H1 (cell line): ENCODE measurements around the gene GPX7. TPM values are rescaled to one million over a fixed set of nuclear protein-coding genes. Genes with fewer than 3 reads are reported as not detected.

Experiments used
- CTCF ChIA-PET: fragments of 300-600 bp; sonication (Branson Sonifier 250); formaldehyde crosslinking; loops from one replicate; lab custom pipeline; 2021; ENCODE audit not compliant: partially characterized antibody; lab: Charles Lee
- POLR2A ChIA-PET: fragments of 300-600 bp; sonication (Branson Sonifier 250); formaldehyde crosslinking; loops from one replicate; lab custom pipeline; 2021; ENCODE audit warnings: inconsistent platforms; ENCODE audit not compliant: partially characterized antibody; lab: Charles Lee
- DNase-seq, 2 experiments: peaks; one replicate each; pipeline versions ENCODE4 v3.0.0 to v3.0.0-alpha.2; 2010 to 2022; ENCODE audit warnings: low spot score in 2 of 2, low read depth in 1 of 2, mixed read lengths in 1 of 2
- FAIRE-seq: peaks from 2 replicates; lab custom pipeline; 2011; peaks lifted over from hg19 to GRCh38; lab: Jason Lieb, UNC
- H2AFZ ChIP-seq: 2 replicates; pipeline ENCODE4 v1.8.1; 2012; ENCODE audit warnings: low read length, inconsistent platforms
- H2AK5ac ChIP-seq: 2 replicates; pipeline ENCODE4 v1.6.1; 2013; ENCODE audit warnings: low read depth, low read length
- H2BK120ac ChIP-seq: replicated peaks from 2 replicates; pipeline ENCODE3; 2013; ENCODE audit warnings: low read depth, low read length, inconsistent platforms
- H2BK12ac ChIP-seq: 2 replicates; pipeline ENCODE4 v1.6.1; 2013; ENCODE audit warnings: low read depth, low read length
- H2BK15ac ChIP-seq: 2 replicates; pipeline ENCODE4 v1.6.1; 2013; ENCODE audit warnings: low read length
- H2BK20ac ChIP-seq: 2 replicates; pipeline ENCODE4 v1.6.1; 2013; ENCODE audit warnings: low read length
- H2BK5ac ChIP-seq: 2 replicates; pipeline ENCODE4 v1.6.1; 2013; ENCODE audit warnings: low read depth, low read length
- H3K14ac ChIP-seq: 2 replicates; pipeline ENCODE4 v1.6.1; 2013; ENCODE audit warnings: inconsistent platforms; ENCODE audit not compliant: insufficient read length
- H3K18ac ChIP-seq: 2 replicates; pipeline ENCODE4 v1.6.1; 2013; ENCODE audit warnings: low read length; ENCODE audit errors: extremely low read depth
- H3K23ac ChIP-seq: 2 replicates; pipeline ENCODE4 v1.6.1; 2013; ENCODE audit warnings: inconsistent platforms; ENCODE audit not compliant: insufficient read length
- H3K23me2 ChIP-seq: 2 replicates; pipeline ENCODE4 v1.6.1; 2013; ENCODE audit warnings: low read depth, low read length
- H3K27ac ChIP-seq: 2 replicates; pipeline ENCODE4 v1.6.1; 2011; ENCODE audit warnings: low read depth, low read length, inconsistent platforms
- H3K27me3 ChIP-seq, 4 experiments: replicated peaks in 1 of 4; 1 replicate in 1 of 4; 2 replicates in 3 of 4; pipeline versions ENCODE4 v1.6.1 to v1.8.1; 2011 to 2013; ENCODE audit warnings: low read length in 3 of 4, mild to moderate bottlenecking in 3 of 4, inconsistent platforms in 2 of 4, mixed read lengths in 2 of 4, moderate library complexity in 1 of 4; ENCODE audit not compliant: control insufficient read depth in 3 of 4, insufficient read depth in 3 of 4; ENCODE audit errors: extremely low read depth in 1 of 4
- H3K36me3 ChIP-seq, 4 experiments: 2 replicates each; pipeline versions ENCODE4 v1.6.1 to v1.8.1; 2011 to 2013; ENCODE audit warnings: mild to moderate bottlenecking in 4 of 4, low read length in 3 of 4, moderate library complexity in 2 of 4, control low read depth in 1 of 4, inconsistent platforms in 1 of 4; ENCODE audit not compliant: insufficient read depth in 4 of 4, control insufficient read depth in 2 of 4
- H3K4ac ChIP-seq: replicated peaks from 2 replicates; pipeline ENCODE3; 2013; ENCODE audit warnings: low read length, low read depth, mixed read lengths, inconsistent platforms; ENCODE audit not compliant: insufficient read length
- H3K4me1 ChIP-seq, 4 experiments: replicated peaks in 1 of 4; 1 replicate in 1 of 4; 2 replicates in 3 of 4; pipeline versions ENCODE4 v1.6.1 to v1.8.1; 2011 to 2013; ENCODE audit warnings: low read length in 3 of 4, inconsistent platforms in 2 of 4, mixed read lengths in 1 of 4; ENCODE audit not compliant: insufficient read depth in 4 of 4, control insufficient read depth in 3 of 4
- H3K4me2 ChIP-seq, 2 experiments: 2 replicates each; pipeline versions ENCODE4 v1.6.1 to v1.8.1; 2011 to 2013; ENCODE audit warnings: low read depth in 2 of 2, low read length in 2 of 2, control low read depth in 1 of 2, inconsistent platforms in 1 of 2, mild to moderate bottlenecking in 1 of 2; ENCODE audit not compliant: insufficient read depth in 1 of 2
- H3K4me3 ChIP-seq, 4 experiments: fragments of 200-600, 300-600 bp in 1 of 4; sonication (generic), shearing (Covaris generic), sonication (Bioruptor Twin) in 1 of 4; 2 replicates each; pipeline versions ENCODE4 v1.5.1 to v1.8.1; 2011 to 2016; ENCODE audit warnings: low read length in 4 of 4, low read depth in 3 of 4, control low read depth in 2 of 4, inconsistent platforms in 2 of 4, mild to moderate bottlenecking in 2 of 4, mixed read lengths in 1 of 4, moderate library complexity in 1 of 4; ENCODE audit not compliant: insufficient read depth in 2 of 4; ENCODE audit errors: extremely low read depth in 1 of 4
- H3K56ac ChIP-seq: replicated peaks from 2 replicates; pipeline ENCODE3; 2013; ENCODE audit warnings: low read depth, mild to moderate bottlenecking, mixed read lengths, low read length, inconsistent platforms; ENCODE audit not compliant: insufficient read length
- H3K79me1 ChIP-seq: 2 replicates; pipeline ENCODE4 v1.6.1; 2013; ENCODE audit warnings: low read depth, low read length, control low read depth
- H3K79me2 ChIP-seq, 2 experiments: 2 replicates each; pipeline versions ENCODE4 v1.6.1 to v1.8.1; 2012 to 2013; ENCODE audit warnings: low read length in 2 of 2, mild to moderate bottlenecking in 2 of 2, inconsistent platforms in 1 of 2; ENCODE audit not compliant: insufficient read depth in 2 of 2, control insufficient read depth in 1 of 2
- H3K9ac ChIP-seq, 4 experiments: replicated peaks in 1 of 4; 1 replicate in 1 of 4; 2 replicates in 3 of 4; pipeline versions ENCODE4 v1.6.1 to v1.8.1; 2011 to 2013; ENCODE audit warnings: low read depth in 3 of 4, low read length in 3 of 4, control low read depth in 2 of 4, mild to moderate bottlenecking in 2 of 4, moderate library complexity in 2 of 4, inconsistent platforms in 1 of 4; ENCODE audit errors: extremely low read depth in 1 of 4
- H3K9me3 ChIP-seq, 2 experiments: 2 replicates each; pipeline versions ENCODE4 v1.6.1 to v1.8.1; 2012 to 2013; ENCODE audit warnings: mild to moderate bottlenecking in 2 of 2, moderate library complexity in 2 of 2, control low read depth in 1 of 2, inconsistent platforms in 1 of 2, low read depth in 1 of 2, low read length in 1 of 2, mixed read lengths in 1 of 2; ENCODE audit not compliant: insufficient read depth in 2 of 2
- H4K20me1 ChIP-seq, 2 experiments: replicated peaks in 1 of 2; 2 replicates each; pipeline versions ENCODE3 to v1.8.1; 2011 to 2013; ENCODE audit warnings: inconsistent platforms in 2 of 2, low read length in 2 of 2, mild to moderate bottlenecking in 1 of 2; ENCODE audit not compliant: insufficient read depth in 2 of 2, control insufficient read depth in 1 of 2
- H4K5ac ChIP-seq: 2 replicates; pipeline ENCODE4 v1.6.1; 2013; ENCODE audit warnings: low read length, low read depth, mixed read lengths, inconsistent platforms; ENCODE audit not compliant: insufficient read length
- H4K8ac ChIP-seq: 2 replicates; pipeline ENCODE4 v1.8.0; 2013; ENCODE audit warnings: mild to moderate bottlenecking, moderate library complexity, low read length, inconsistent platforms; ENCODE audit not compliant: insufficient read depth; ENCODE audit errors: extremely low read depth
- H4K91ac ChIP-seq: replicated peaks from 2 replicates; pipeline ENCODE3; 2013; ENCODE audit warnings: low read length, mixed read lengths, inconsistent platforms; ENCODE audit not compliant: insufficient read length
- CBX5 ChIP-seq: fragments of 300-800, 300-1000 bp; sonication (generic); IDR thresholded peaks from 2 replicates; pipeline ENCODE4 v1.7.1; 2016; ENCODE audit warnings: antibody characterized with exemption, low read length, low read depth
- CHD2 ChIP-seq: IDR thresholded peaks from 2 replicates; pipeline ENCODE4 v1.6.1; 2012; ENCODE audit warnings: low read length, improper control_type of control experiment
- EGR1 ChIP-seq: IDR thresholded peaks from 2 replicates; pipeline ENCODE4 v1.6.1; 2011; ENCODE audit warnings: low read depth, low read length, borderline replicate concordance
- FOSL1 ChIP-seq: IDR thresholded peaks from 2 replicates; pipeline ENCODE4 v1.6.1; 2011; ENCODE audit warnings: mild to moderate bottlenecking, low read depth, low read length, moderate library complexity; ENCODE audit not compliant: insufficient read depth
- MAFK ChIP-seq: IDR thresholded peaks from 2 replicates; pipeline ENCODE4 v1.6.1; 2012; ENCODE audit warnings: low read depth, mild to moderate bottlenecking, improper control_type of control experiment, low read length
- PHF8 ChIP-seq: fragments of 200-600 bp; sonication (generic); conservative IDR thresholded peaks from 2 replicates; pipeline ENCODE4 v1.7.1; 2012; ENCODE audit warnings: low read depth, mild to moderate bottlenecking, inconsistent platforms, low read length, moderate library complexity
- SIX5 ChIP-seq: IDR thresholded peaks from 2 replicates; pipeline ENCODE4 v1.6.1; 2011; ENCODE audit warnings: mild to moderate bottlenecking, low read depth, low read length
- SRF ChIP-seq: IDR thresholded peaks from 2 replicates; pipeline ENCODE4 v1.6.1; 2011; ENCODE audit warnings: mild to moderate bottlenecking, low read depth, low read length, moderate library complexity
- SUZ12 ChIP-seq: fragments of 200-600 bp; sonication (generic); IDR thresholded peaks from 2 replicates; pipeline ENCODE4 v1.6.1; 2012; ENCODE audit warnings: mild to moderate bottlenecking, inconsistent platforms, low read length, moderate library complexity, mixed read lengths
- TAF1 ChIP-seq: IDR thresholded peaks from 2 replicates; pipeline ENCODE4 v1.6.1; 2011; ENCODE audit warnings: mild to moderate bottlenecking, low read depth, low read length
- TCF12 ChIP-seq: IDR thresholded peaks from 2 replicates; pipeline ENCODE4 v1.6.1; 2011; ENCODE audit warnings: low read depth, mild to moderate bottlenecking, low read length
- ZNF274 ChIP-seq: IDR thresholded peaks from 2 replicates; pipeline ENCODE4 v1.7.0; 2012; ENCODE audit warnings: low read length, borderline replicate concordance; ENCODE audit errors: extremely low read depth
- WGBS, 2 experiments: shearing (Covaris generic) in 1 of 2; methylation state at CpG; one replicate each; pipeline versions ENCODE4 v1.1.6 to v1.1.7; 2013 to 2015; ENCODE audit warnings: low lambda C conversion rate in 2 of 2, mixed read lengths in 2 of 2, inconsistent platforms in 1 of 2, low coverage in 1 of 2, missing lambda C conversion rate in 1 of 2; ENCODE audit not compliant: insufficient replicate concordance in 2 of 2, insufficient coverage in 1 of 2, insufficient read length in 1 of 2; ENCODE audit errors: extremely low coverage in 1 of 2, missing lambda C conversion rate in 1 of 2; 5-methylcytosine and 5-hydroxymethylcytosine counted together
- polyA plus RNA-seq, 7 experiments: library from polyadenylated mRNA; depleted of rRNA in 3 of 7; stranded (reverse) in 5 of 7; unstranded in 2 of 7; fragments of >200 nt in 5 of 7; fragments of 200-250 nt in 2 of 7; gene quantifications; 1 replicate in 5 of 7; 2 replicates in 1 of 7; 4 replicates in 1 of 7; pipeline versions ENCODE4 v1.2.1 to v1.2.3, GENCODE V29; 2011 to 2013; ENCODE audit warnings: missing spikeins in 2 of 7, mixed read lengths in 2 of 7
- total RNA-seq: library from RNA; stranded (reverse); fragmentation: NEBNext Ultra II Directional; extraction: Animal tissue kit (Norgen Biotek cat#: 25700); gene quantifications from 2 replicates; pipeline ENCODE4 v1.2.1, GENCODE V29; 2021
- TF ChIP-seq, protein P1 (sequence below), 3 experiments: IDR thresholded peaks; 1 replicate in 2 of 3; 2 replicates in 1 of 3; pipeline versions ENCODE4 v1.5.1 to v1.6.1; 2011; ENCODE audit warnings: low read length in 3 of 3, mild to moderate bottlenecking in 3 of 3, inconsistent platforms in 2 of 3, low read depth in 1 of 3, moderate library complexity in 1 of 3; ENCODE audit not compliant: insufficient read depth in 1 of 3; ENCODE audit errors: control extremely low read depth in 1 of 3

GPX7 gene
- total and polyA plus RNA-seq, 2 of the 8 experiments (the other 6 are each of a cell fraction or from before 2014, with no cell fraction given), result 13.0 to 37.5 TPM

- Histone ChIP-seq H3K56ac (no peak overlapping the region), H4K91ac (no peak overlapping the region), H2BK5ac (no peak overlapping the region), H2AK5ac (no peak overlapping the region), H3K9me3 (no peaks in the 10 kb centered on the region), H2BK15ac (no peak overlapping the region), H3K27ac (no peak overlapping the region), H4K8ac (no peak overlapping the region), H3K4me1 (peaks cover 4 to 18% (median 11%) of the 10 kb centered on the region in 4 experiments), H2BK20ac (no peak overlapping the region), H3K18ac (no peak overlapping the region), H4K5ac (no peak overlapping the region), H3K36me3 (no peaks in the 10 kb centered on the region), H3K9ac (no peak overlapping the region), H2BK12ac (no peak overlapping the region), H3K27me3 (no peaks in the 10 kb centered on the region), H3K23me2 (no peaks in the 10 kb centered on the region), H3K4ac (no peak overlapping the region), H2BK120ac (no peak overlapping the region), H3K79me1 (no peaks in the 10 kb centered on the region), H3K79me2 (no peaks in the 10 kb centered on the region), H3K14ac (no peak overlapping the region), H2AFZ (no peak overlapping the region), H3K4me2 (no peak overlapping the region), H3K23ac (no peak overlapping the region), H3K4me3 (no peak overlapping the region), H4K20me1 (no peaks in the 10 kb centered on the region)
- FAIRE-seq, result no peak
- CTCF ChIA-PET, result no interaction called here
- POLR2A ChIA-PET, result interaction anchor here (0.7 kb wide), 1 partner anchor 69 kb away, joined by 3 read pairs; the partner anchor contains the start of gene ZYG11B
- 93% methylated on average over 3 of the region's 3 CpGs; no CpG with 5 or more reads in 1 of the 2 experiments for WGBS, 2 experiments
- no peak for DNase-seq
- TF ChIP-seq ZNF274, result no peak
- no peak for TF ChIP-seq SIX5
- TF ChIP-seq, protein P1, sequence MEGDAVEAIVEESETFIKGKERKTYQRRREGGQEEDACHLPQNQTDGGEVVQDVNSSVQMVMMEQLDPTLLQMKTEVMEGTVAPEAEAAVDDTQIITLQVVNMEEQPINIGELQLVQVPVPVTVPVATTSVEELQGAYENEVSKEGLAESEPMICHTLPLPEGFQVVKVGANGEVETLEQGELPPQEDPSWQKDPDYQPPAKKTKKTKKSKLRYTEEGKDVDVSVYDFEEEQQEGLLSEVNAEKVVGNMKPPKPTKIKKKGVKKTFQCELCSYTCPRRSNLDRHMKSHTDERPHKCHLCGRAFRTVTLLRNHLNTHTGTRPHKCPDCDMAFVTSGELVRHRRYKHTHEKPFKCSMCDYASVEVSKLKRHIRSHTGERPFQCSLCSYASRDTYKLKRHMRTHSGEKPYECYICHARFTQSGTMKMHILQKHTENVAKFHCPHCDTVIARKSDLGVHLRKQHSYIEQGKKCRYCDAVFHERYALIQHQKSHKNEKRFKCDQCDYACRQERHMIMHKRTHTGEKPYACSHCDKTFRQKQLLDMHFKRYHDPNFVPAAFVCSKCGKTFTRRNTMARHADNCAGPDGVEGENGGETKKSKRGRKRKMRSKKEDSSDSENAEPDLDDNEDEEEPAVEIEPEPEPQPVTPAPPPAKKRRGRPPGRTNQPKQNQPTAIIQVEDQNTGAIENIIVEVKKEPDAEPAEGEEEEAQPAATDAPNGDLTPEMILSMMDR (IDR thresholded peaks at IDR 0.05; ENCODE audit: control extremely low read depth in 1 of 3, insufficient read depth in 1 of 3, low read depth in 1 of 3, low read length in 3 of 3), result no peak
- no peak for TF ChIP-seq TCF12
- no peak for TF ChIP-seq SRF
- no peak for TF ChIP-seq PHF8
- TF ChIP-seq TAF1, result no peak
- no peak for TF ChIP-seq CHD2
- no peak for TF ChIP-seq EGR1
- no peak for TF ChIP-seq CBX5
- TF ChIP-seq MAFK, result no peak
- no peak for TF ChIP-seq FOSL1
- no peak for TF ChIP-seq SUZ12
These were observed 55.5 kb downstream of the GPX7 start for GRCh38 chr1:52657702-52658101.
